Panc1 (cell line): Measurements from ENCODE around the gene MRM1. TPM values are rescaled to one million over a fixed set of nuclear protein-coding genes. Genes with fewer than 3 reads are reported as not detected.

Experiments used
- ATAC-seq: fragments of 200-7000 bp; cut with Tn5 transposase; 2 replicates; pipeline ENCODE4 v1.9.1; 2020; ENCODE audit warnings: mild to moderate bottlenecking, moderate library complexity
- BruUV-seq: library from RNA; stranded (reverse); fragments of 400-500 nt; replicated peaks from 2 replicates; lab custom pipeline; 2021; lab: Mats Ljungman, UMichigan
- CTCF ChIA-PET: fragments of 300-600 bp; sonication (Branson Sonifier 250); formaldehyde crosslinking; loops from one replicate; lab custom pipeline; 2022; ENCODE audit warnings: antibody characterized with exemption; lab: Charles Lee
- POLR2A ChIA-PET: fragments of 300-600 bp; sonication (Branson Sonifier 250); formaldehyde crosslinking; loops from one replicate; lab custom pipeline; 2022; ENCODE audit warnings: antibody characterized with exemption; lab: Charles Lee
- DNase-seq: peaks from one replicate; pipeline ENCODE4 v3.0.0-alpha.2; 2010; ENCODE audit warnings: low read depth, low spot score
- H3K27ac ChIP-seq: 2 replicates; pipeline ENCODE4 v1.5.1; 2011; ENCODE audit warnings: mild to moderate bottlenecking, low read length, inconsistent platforms
- H3K27me3 ChIP-seq: fragments of 200-500 bp; sonication (Bioruptor generic); 2 replicates; pipeline ENCODE4 v1.6.0; 2014; ENCODE audit warnings: low read length, inconsistent platforms; ENCODE audit not compliant: control insufficient read depth, insufficient read depth
- H3K36me3 ChIP-seq: fragments of 200-500 bp; sonication (Bioruptor generic); 2 replicates; pipeline ENCODE4 v1.5.1; 2014; ENCODE audit warnings: inconsistent platforms, mild to moderate bottlenecking, low read length, moderate library complexity; ENCODE audit not compliant: control insufficient read depth, insufficient read depth
- H3K4me1 ChIP-seq: 2 replicates; pipeline ENCODE4 v1.5.1; 2011; ENCODE audit warnings: inconsistent platforms, mild to moderate bottlenecking, low read length, moderate library complexity; ENCODE audit not compliant: control insufficient read depth, insufficient read depth
- H3K4me3 ChIP-seq, 2 experiments: 2 replicates each; pipeline ENCODE4 v1.5.1; 2011 to 2012; ENCODE audit warnings: low read depth in 2 of 2, low read length in 2 of 2, mild to moderate bottlenecking in 2 of 2, inconsistent platforms in 1 of 2, moderate library complexity in 1 of 2
- H3K9me3 ChIP-seq: fragments of 200-500 bp; sonication (Bioruptor generic); 2 replicates; pipeline ENCODE4 v1.5.1; 2014; ENCODE audit warnings: low read depth, mild to moderate bottlenecking, inconsistent platforms, low read length, moderate library complexity; ENCODE audit not compliant: control insufficient read depth, insufficient read depth
- CTCF ChIP-seq: fragments of 450-650 bp; IDR thresholded peaks from 2 replicates; pipeline ENCODE4 v1.5.1; 2017; ENCODE audit warnings: mild to moderate bottlenecking
- POLR2AphosphoS5 ChIP-seq: IDR thresholded peaks from 2 replicates; pipeline ENCODE4 v1.6.1; 2012; ENCODE audit warnings: mild to moderate bottlenecking, low read depth, low read length, moderate library complexity
- REST ChIP-seq, 2 experiments: IDR thresholded peaks; 2 replicates each; pipeline ENCODE4 v1.6.1; 2011 to 2012; ENCODE audit warnings: low read depth in 2 of 2, control low read depth in 1 of 2, low read length in 1 of 2, mild to moderate bottlenecking in 1 of 2, moderate library complexity in 1 of 2; ENCODE audit not compliant: insufficient read depth in 1 of 2
- SIN3A ChIP-seq: IDR thresholded peaks from 2 replicates; pipeline ENCODE4 v1.6.1; 2012; ENCODE audit warnings: low read depth, mild to moderate bottlenecking, low read length, moderate library complexity, borderline replicate concordance; ENCODE audit not compliant: insufficient read depth
- TCF7L2 ChIP-seq: IDR thresholded peaks from 2 replicates; pipeline ENCODE4 v1.6.1; 2011; ENCODE audit warnings: mild to moderate bottlenecking, low read depth, low read length, inconsistent platforms
- in situ Hi-C: cut with HindIII; loops from 2 replicates; pipeline ENCODE4 v1.10.0; 2016; ENCODE audit warnings: low sequenced_read_pairs, low pct_unique_long_range_greater_than_20kb
- intact Hi-C: fragments of 100-400 bp; cut with micrococcal nuclease; formaldehyde crosslinking; loops from one replicate; pipeline ENCODE4 v1.10.0; 2022; ENCODE audit not compliant: unreplicated experiment
- total RNA-seq: library from RNA; stranded (reverse); gene quantifications from one replicate; pipeline ENCODE4 v1.2.1, GENCODE V29; 2021; ENCODE audit not compliant: unreplicated experiment

Gene MRM1
- total RNA-seq, 1 experiment from 2014 or later: 7.8 TPM

GRCh38 chr17:36583787-36584186, 17.6 kb upstream of the MRM1 start:
- no TSS peak for BruUV-seq
- POLR2A ChIA-PET: interaction anchor here (0.6 kb wide), 1 partner anchor 907 kb away, joined by 3 read pairs; no protein-coding TSS in a partner anchor
- Histone ChIP-seq H3K27me3 (no peaks in the 10 kb centered on the region), H3K27ac (no peak overlapping the region), H3K36me3 (peaks cover 20% of the 10 kb centered on the region), H3K9me3 (no peaks in the 10 kb centered on the region), H3K4me1 (no peaks in the 10 kb centered on the region), H3K4me3 (no peak overlapping the region)
- DNase-seq (no peak), ATAC-seq (no peak)
- in situ Hi-C loops (no loop called here), intact Hi-C loops (no loop called here)
- CTCF ChIA-PET: no interaction called here
- TF ChIP-seq REST (IDR thresholded peaks at IDR 0.05; ENCODE audit: insufficient read depth in 1 of 2, low read depth in 2 of 2, low read length in 1 of 2) (no peak), CTCF (no peak)

GRCh38 chr17:36586138-36586537, 15.2 kb upstream of the MRM1 start:
- Histone ChIP-seq H3K27ac (no peak overlapping the region), H3K9me3 (no peaks in the 10 kb centered on the region), H3K27me3 (no peaks in the 10 kb centered on the region), H3K36me3 (peaks cover 15% of the 10 kb centered on the region), H3K4me1 (no peaks in the 10 kb centered on the region), H3K4me3 (no peak overlapping the region)
- ChIA-PET CTCF (no interaction called here), POLR2A (no interaction called here)
- intact Hi-C loops: no loop called here
- in situ Hi-C loops: no loop called here
- DNase-seq: no peak
- ATAC-seq: no peak
- no peak for TF ChIP-seq TCF7L2
- no peak for TF ChIP-seq CTCF
- TF ChIP-seq SIN3A: no peak
- TF ChIP-seq POLR2AphosphoS5: no peak
- TF ChIP-seq REST (IDR thresholded peaks at IDR 0.05; ENCODE audit: insufficient read depth in 1 of 2, low read depth in 2 of 2, low read length in 1 of 2): no peak
- no TSS peak for BruUV-seq
